CD4-positive, alpha-beta T cell treated with Interleukin-12 subunit alpha and Interleukin-12 subunit beta, for 1 hour (primary cell): ENCODE data around the gene SHQ1.

Experiments
- DNase-seq: peaks from one replicate; pipeline ENCODE4 v3.0.0-alpha.2; 2020

Gene SHQ1

DNA sequence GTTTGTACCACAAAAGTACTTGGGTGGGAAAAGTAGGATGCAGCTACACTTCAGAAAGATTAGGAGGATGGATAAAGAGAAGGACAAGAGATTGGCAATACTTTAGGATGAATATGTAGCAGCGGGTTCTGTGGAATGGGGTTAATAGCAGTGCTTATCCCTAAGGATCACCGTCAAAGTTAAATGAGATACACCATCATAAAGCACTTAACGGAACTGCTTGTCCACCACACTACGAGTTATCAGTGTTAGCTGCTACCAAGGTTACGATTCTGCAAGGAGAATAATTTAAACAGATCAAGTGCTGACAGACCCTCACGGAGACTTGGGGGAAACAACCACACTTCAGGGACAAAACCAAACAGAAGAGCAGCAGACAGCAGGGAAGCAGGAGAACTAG is 963 bp downstream of the SHQ1 start:
- no peak for DNase-seq

DNA sequence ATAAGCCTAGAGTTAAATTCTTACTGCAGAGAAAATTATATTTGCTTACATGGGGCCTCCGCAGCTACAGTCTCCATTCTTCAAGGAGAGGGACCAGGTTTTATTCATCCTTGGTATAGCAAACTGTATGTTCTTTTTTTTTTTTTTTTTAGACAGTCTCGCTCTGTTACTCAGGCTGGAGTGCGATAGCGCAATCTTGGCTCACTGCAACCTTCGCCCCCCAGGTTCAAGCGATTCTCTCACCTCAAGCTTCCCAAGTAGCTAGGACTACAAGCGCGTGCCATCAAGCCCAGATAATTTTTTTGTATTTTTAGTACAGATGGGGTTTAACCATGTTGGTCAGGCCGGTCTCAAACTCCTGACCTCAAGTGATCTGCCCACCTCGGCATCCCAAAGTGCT is 2.1 kb downstream of the SHQ1 start:
- no peak for DNase-seq

DNA sequence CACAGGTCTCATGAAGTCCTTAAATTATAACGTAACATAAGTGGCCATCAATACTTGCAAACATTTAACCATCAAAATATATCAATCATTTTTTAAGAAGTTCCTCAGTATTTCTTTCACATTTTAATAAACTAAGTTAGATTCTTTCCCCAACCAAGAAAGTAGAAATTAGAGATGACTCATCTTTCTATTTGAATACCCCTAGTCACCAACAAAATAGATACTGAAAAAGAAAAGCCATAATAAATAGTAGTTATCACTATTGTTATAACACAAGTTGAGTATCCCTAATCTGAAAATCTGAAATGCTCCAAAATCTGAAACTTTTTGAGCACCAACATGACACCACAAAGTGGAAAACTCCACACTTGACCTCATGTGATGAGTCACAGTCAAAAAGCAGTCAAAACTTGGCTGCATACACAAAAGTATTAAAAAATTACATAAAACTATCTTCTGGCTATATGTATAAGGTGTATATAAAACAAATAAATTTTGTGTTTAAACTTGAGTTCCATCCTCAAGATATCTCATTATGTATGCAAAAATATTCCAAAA is 3.7 kb downstream of the SHQ1 start:
- no peak for DNase-seq

DNA sequence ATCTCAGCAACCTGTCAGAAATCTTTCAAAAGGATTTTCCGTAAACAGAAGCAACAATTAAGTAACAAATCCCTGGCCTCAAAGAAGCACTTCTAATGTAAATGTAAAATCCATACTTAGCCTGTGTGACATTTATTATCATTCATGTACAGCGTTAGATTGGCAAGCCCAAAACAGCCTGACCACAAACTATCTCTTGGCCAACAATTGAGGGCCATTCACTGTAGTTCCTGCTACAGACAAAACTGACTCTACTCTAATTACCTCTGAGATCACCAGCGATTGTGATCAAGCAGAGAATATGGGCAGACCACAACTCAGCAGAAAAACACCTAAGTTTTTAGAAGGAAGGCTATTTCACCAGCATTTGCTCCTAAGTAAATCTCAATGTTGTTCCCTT is 9.2 kb downstream of the SHQ1 start:
- no peak for DNase-seq

DNA sequence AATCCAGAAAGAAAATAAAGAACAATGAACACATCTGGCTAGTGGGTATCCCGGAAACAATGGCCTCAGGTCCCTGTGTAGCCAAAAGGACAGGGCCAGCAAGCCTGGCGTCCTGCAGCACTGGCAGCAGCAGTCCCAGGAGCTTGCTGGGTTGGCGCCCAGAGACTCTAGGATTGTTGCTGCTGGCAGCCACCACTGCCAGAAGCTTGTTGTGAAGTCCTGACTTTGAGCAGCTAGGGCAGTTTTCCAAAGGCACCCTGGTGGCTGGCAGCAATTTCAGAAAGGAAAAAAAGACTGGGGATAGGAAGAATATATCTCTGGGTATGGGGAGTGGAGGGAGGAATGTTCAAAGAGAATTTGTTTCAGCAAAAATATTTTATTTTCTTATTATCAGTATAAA is 11.3 kb downstream of the SHQ1 start:
- DNase-seq = no peak

DNA sequence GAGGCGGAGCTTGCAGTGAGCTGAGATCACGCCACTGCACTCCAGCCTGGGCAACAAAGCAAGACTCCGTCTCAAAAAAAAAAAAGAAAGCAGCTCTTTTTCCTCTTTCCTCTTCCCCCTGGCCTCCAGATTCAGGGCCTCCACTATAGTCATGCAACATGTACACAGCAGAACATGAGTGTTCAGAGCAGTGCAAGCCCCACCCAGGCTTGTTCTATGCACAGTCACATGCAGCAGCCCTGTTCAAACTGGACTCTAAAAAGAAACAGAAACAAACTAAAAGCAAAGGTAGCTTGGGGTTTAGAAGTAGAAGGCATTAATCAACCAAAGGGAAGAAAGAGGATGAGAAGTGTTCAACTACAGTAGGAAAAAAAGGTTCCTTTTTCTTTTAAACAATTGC is 11.8 kb downstream of the SHQ1 start:
- no peak for DNase-seq

DNA sequence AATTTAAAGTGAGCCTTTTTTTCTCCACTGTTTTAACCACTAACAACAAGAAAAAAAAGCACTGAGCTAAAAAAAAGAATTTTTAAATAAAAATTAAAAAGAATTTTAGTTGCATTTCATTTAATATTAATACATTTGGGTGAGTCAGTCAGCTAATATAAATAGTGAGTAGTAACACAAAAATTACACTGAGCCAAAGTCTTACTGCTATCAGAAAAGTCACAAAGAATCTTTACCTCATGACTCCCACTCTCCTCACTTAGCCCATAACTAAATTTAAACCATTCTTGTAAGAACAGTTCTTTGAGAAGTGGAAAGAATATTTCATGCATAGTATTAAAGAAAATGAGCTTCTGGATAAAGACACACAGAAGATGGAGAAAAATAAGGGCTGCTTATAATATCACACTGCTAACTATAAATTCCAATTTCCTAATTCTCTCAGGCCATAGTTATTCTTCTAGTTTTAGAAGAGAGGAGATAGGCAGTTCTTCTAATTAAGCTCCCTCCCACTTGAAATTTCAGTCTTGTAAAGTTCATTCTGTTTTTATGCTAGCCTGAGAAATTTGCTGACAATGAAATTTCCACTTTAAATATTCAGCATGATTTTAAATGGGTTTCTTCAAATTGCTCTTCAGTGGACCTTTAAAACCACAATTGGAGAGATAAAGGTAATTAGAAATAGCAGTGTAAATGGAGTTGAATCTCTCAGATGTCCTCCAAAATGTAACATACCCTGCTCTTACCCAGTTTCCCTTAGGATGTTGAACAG is 17.6 kb downstream of the SHQ1 start:
- no peak for DNase-seq

DNA sequence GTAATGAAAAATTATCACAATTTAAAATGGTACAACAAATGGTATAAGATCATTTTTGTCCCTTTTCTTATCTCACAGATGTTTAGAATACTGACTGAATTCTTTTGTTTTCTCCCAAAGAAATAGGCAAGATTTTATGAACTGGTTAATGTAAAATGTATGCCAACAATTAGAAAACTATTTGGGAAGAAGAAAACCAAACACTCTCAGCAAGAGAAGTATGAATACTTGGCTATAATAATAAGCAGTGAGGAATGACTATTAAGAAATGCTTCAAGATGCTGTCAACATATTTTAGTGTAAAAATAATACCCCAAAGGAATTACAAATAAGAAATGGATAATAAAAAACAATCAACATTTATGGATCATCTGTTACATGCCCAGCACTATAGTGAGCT is 18.5 kb downstream of the SHQ1 start:
- DNase-seq = no peak

DNA sequence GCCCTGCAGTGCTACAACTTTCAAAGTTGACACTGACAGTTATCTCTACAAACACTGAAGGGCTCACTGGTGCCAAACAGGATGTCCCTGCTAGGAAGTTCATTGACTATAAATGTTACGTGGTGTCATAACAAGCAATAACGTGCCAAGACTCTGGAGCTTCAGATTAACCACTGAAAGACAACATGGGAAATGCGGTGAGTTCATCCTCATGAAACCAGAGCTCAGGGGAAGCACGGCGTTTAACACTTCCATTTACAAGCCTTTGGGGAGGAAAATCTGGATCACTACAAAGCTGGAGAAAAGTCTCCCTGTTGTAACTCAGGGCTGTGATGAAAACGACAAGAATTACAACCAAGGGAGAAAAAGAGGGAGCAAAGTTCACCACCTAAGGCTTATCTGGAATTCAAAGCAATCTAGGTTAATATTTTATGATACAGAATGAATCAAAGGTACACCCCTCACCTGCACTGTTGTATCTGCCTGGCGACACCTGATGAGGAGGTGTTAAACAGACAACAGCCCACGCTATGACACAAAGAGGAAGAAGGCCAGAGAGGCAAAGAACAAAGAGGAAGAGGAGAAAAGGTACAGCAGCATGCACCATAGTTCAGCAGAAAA is 27.0 kb downstream of the SHQ1 start:
- no peak for DNase-seq

DNA sequence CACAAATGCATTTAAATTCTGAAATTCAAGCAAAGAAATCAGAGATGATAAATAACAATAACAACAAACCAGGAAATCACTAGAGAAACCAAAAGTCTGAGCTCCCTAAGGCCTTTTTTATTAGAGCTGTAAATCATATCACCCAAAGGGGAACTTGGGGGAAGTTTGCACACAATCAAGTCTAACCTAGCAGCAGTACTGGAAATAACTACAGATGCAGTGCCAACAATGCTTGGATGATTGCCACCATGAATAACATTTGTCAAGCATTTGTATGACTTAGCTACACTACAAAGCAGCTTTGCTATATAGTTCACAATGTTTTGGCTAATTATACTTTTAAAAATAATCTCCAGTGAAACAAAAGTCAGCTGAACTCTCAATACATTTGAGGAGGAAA is 27.8 kb downstream of the SHQ1 start:
- no peak for DNase-seq

DNA sequence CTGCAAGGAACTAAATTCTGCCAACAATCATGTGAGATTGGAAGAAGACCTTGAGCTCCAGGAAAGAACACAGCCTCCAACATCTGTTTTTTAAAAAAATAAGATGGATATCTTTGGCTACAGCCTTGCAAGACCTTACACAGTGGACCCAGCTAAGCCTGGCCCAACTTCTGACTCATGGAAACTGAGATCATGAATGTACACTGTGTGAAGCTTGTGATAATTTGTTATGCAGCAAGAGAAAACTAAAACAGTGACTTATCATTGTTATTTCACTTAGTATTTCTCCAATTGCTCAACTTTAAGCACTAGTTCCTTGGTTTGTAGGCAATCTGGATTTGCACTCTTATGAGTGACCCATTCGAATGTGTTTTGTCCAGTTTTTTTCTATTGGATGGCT is 29.3 kb downstream of the SHQ1 start:
- DNase-seq = no peak

DNA sequence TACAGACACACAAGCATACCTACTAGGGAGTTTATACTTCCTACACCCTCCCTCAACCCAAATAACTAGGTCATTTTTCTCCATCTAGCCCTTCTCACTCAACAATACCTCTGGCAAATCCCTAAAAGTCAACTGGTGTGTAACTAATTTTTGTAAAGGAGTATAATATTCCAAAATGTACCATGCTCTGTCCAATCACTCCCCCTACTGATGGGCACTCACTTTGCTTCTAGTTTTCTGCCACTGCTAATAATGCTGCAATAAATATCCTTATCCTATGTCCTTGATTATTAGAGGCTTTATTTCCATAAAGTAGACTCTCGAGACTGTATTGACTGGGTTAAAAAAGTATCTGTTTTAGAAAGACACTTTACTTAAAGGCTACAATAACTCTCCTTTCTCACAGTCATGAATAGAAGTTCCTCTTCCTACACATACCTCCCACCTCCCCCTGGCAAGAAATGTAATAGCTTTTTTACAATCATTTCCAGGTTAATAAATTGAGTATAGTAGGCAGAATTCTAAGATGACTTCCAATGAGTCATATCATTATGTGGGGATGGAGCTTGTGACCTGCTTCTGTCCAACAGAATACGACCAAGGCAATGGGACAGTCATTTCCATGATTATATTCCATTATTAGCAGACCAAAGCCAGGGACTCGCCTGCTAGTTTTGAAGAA is 30.0 kb downstream of the SHQ1 start:
- peak; percentile 11 for DNase-seq

DNA sequence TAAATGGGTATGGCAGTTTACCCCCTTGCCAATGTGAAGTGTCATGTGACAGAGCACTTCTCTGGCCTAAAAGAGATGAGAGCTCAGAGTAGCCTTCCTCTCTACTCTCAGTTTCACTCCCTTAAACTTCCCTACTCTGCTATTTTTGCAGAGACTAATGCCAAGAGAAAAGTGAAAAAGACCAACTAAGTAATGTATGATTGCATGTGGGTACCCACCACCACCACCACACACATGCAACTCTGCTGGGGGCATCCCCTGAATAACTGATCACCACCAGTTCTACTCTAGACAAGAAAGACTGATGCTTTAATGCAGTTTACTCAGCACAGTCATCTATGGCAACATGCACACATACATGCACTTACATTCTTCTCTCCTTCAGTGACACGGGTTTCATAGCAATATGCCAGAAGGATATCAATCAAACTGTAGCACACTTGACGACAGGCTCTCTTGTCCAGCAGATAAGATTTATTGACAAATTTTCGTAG is 31.3 kb downstream of the SHQ1 start:
- DNase-seq = no peak

DNA sequence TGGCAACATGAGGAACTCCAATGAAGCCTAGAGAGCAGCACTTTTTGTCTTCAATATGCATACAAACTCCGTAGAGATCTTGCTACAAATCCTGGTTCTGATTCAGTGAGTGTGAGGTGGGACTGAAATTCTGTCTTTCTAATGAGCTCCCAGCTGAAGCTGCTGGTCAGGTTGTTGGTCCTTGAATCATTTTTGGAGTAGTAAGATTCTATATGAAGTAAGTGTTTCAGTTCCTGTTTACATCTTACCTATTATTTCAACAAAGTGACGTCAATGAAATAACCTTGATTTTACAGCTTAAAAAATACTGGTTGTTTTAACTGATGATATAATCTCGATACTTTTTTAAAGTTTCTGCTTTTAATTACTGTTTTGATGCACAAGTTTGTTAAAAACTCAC is 33.9 kb downstream of the SHQ1 start:
- DNase-seq = no peak

DNA sequence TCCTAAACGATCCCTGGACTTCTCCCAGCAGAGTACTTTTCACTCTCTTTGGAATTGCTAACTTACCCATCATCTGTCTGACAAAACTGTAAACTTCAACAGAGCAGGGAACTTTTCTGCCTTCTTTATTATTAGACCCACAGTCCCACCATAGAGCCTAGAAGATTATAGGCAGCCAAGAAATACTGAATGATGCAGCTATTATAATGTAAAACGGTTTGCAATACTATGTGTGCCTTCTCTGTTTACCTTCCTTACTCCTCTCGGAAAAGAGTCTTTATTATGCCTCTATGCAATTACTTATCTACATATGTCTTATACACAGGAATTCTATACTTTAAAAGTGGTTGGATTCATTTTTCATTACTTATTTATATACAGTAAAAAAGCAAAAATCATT is 36.0 kb downstream of the SHQ1 start:
- DNase-seq = no peak

DNA sequence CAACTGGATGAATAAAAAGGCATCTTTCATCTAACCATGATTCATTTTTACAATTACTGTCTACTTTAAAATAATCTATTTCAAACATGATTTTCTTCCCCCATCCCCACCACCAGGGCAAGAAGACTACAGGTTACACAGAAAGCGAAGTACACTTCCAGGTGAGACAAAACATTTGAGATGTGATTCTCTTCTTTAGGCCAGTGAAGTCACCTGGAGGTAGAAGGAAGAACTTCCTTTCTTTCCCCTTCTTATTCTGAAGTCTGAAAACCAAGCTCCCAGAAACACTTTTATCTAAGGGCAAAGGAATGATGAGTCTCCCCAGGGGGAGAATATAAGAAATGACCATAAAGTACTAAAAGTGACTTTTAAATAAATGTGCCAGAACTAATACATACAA is 36.7 kb downstream of the SHQ1 start:
- DNase-seq = no peak

DNA sequence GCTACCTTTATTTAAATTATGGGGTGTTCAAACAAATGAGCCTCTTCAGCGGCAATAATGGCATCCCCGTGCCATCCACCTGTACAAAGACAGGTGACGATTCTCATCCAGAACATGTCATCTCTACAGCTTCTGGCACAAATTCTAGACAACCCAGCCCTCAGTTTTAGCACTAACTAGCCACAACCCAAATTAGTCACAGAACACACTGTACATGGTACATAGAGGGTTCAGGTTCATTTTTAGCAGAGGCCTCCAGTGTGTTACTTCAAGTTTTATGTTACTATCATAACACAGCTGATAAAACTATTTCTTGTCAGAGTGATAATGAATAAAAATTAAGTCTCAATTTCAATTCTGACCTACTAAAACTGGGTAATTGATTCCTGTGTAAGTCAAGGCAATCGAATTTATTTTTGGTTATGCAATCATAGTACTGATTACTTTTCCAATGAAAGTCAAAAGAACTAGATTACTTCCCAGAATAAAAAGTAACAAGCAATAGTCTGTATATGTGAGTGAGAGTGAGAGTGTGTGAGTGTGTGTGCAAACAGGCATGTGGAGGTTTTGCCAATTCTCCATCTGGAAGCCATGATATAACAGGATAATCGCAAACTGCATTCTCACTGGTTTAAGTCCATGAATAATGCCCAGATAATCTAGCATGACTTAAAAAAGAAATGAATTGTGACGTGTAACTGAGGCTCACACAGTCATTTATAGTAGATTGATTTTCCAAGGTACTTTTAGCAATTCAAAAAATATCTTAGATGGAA is 37.4 kb downstream of the SHQ1 start:
- DNase-seq = no peak

DNA sequence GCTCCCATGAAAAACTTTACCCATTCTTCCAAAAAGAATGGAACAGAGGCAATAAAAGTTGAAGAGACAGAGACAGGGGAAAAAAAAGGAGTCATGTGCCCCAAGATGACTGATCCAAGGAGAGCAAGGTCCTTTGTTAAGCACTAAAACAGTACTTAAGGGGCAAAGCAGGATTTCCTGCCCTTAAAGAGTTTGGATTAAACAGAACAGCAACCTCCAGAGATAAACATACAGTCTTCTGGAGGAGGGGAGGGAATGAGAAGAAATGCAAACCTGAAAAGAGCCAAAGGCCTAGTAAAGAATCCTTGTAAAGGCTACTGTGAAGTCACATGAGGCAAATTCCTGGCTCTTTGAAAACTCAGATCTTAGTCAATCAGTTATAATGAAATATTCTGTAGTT is 38.2 kb downstream of the SHQ1 start:
- DNase-seq = no peak

DNA sequence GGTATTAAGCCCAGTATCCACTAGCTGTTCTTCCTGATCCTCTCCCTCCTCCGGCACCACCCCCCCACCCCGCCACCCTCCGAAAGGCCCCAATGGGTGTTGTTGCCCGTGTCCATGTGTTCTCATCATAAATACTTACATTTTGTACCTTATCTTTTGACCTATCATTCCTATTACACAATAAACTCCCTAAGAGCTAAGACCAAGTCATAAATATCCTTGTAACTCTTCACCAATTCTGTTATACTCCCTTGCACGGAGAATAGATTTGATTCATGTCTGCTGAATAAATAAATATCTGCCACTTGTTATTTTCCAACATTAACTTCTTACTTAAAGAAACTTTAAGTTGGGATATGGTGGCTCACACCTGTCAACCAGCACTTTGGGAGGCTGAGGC is 43.9 kb downstream of the SHQ1 start:
- DNase-seq = no peak

DNA sequence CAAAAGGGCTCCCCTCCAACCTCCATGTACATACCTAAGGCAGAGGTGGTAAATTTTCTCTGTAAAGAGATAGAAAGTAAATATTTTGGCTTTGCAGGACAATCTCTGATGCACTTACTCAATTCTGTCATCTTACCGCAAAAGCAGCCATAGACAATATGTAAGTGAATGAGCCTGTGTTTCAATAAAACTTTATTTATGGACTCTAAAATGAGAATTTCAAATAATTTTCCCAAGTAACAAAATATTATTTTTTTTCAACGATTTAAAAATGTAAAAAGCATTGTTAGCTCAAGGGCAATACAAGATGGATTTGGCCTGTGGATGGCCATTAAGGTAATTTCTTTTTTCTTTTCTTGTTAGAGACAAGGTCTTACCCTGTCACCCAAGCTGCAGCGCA is 44.7 kb downstream of the SHQ1 start:
- no peak for DNase-seq

DNA sequence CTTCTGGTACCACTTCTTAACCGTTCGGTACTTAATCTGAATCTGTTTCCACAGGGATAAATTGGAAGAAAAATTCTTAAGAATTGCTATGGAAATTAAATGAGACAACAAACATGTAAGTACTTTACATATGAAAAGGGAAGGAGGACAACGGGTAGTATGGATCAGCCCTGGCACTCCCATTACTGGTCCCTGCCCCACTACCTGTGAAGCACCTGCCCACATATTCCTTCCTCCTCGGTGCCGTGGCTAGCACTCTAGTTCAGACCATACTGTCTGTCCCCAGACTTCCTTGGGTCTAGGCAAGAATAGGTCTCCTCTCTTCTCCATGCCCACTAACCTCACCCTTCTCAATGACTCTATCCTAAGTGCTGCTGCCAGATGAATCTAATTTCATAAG is 46.2 kb downstream of the SHQ1 start:
- no peak for DNase-seq

DNA sequence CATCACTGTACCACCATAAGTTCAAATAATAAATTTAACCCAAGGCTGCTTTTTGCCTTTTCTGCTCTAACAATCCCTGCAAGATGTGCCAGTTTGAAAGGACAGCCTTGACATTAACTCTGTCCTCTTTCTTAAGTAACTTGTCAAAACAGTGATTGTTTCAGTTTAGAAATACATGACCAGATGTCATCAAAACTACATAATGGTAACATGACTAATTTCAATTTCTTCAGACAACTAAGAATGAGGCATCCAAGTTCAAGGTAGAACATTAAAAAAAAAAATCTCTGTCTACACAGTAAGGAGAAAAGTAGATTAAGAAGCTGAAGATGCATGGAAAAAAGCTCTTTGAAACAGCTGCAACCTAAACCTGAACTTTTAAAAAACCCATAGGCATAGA is 47.4 kb downstream of the SHQ1 start:
- DNase-seq = no peak

DNA sequence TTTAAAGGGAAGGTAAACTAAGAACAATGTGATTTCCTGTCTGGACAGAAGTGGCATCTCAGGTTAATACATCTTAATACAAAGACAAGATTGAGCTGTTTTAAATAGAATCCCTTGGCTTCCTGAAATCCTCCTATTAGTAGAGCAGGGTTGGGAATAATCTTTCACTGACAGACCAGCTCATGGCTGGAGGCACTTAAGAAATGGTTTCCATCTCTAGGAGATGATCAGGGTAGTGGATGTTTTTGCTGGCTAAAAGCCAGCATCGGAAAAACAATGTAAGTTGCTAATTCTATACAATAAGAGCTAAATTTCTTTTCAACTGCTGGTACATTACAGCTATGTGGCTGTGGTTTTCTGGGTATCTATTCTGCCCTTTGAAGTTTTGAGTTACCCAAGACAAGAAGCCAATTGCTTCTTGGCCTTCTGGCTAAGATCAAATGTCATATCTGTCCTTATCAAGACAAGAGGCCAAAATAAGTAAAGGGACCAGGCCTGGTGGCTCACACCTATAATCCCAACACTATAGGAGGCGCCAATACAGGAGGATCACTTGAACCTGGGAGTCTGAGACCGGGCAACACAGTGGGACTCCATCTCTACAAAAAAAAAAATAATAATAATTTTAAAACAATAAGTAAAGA is 49.6 kb downstream of the SHQ1 start:
- DNase-seq = no peak
